ENCODE measurements around the gene NDUFAF4. TPM values are rescaled to one million over a fixed set of nuclear protein-coding genes. Genes with fewer than 3 reads are reported as not detected.
A peak's percentile ranks its signal among the peaks of the same experiment; 100 is the strongest.

NDUFAF4 gene
- total and polyA plus RNA-seq, 2 experiments from 2014 or later: 7.2 to 83.4 TPM

- in situ Hi-C loops (cut with MboI): no loop called here
- H3K9ac ChIP-seq: no peak overlapping the region
- H3K27ac ChIP-seq: no peak overlapping the region
- no peak overlapping the region for H2AFZ ChIP-seq
- no peaks in the 10 kb centered on the region for H3K79me2 ChIP-seq (ENCODE audit: insufficient read depth)
- 64 to 76% methylated on average over 8 of the region's 8 CpGs for WGBS, 2 experiments (ENCODE audit: low coverage in 1 of 2, low lambda C conversion rate in 2 of 2, missing lambda C conversion rate in 2 of 2)
- TF ChIP-seq EZH2 (IDR thresholded peaks at IDR 0.05; ENCODE audit: insufficient read depth, poor library complexity, severe bottlenecking) (no peak), EZH2phosphoT487 (IDR thresholded peaks at IDR 0.05; ENCODE audit: insufficient read depth, low read depth) (no peak)
- H3K27me3 ChIP-seq (replicated peaks; ENCODE audit: insufficient read depth): no peaks in the 10 kb centered on the region
- DNase-seq: no peak
- no peaks in the 10 kb centered on the region for H4K20me1 ChIP-seq (ENCODE audit: insufficient read depth)
- no peak overlapping the region for H3K4me3 ChIP-seq
- H3K9me2 ChIP-seq (ENCODE audit: insufficient read depth): no peaks in the 10 kb centered on the region
- H3F3A ChIP-seq (ENCODE audit: insufficient read depth): no peaks in the 10 kb centered on the region
- no peak overlapping the region for H3K4me2 ChIP-seq (ENCODE audit: unreplicated experiment)
- no peaks in the 10 kb centered on the region for H3K4me1 ChIP-seq (ENCODE audit: insufficient read depth)
- H3K9me3 ChIP-seq (ENCODE audit: low read depth): no peaks in the 10 kb centered on the region
- no peaks in the 10 kb centered on the region for H3K36me3 ChIP-seq (ENCODE audit: low read depth)
These were observed 45.8 kb downstream of the NDUFAF4 start for GRCh38 chr6:96851858-96852257.

- H3K79me2 ChIP-seq (ENCODE audit: insufficient read depth): no peaks in the 10 kb centered on the region
- no peak overlapping the region for H3K9ac ChIP-seq
- in situ Hi-C loops (cut with MboI): no loop called here
- H3K27ac ChIP-seq: no peak overlapping the region
- no peaks in the 10 kb centered on the region for H3F3A ChIP-seq (ENCODE audit: insufficient read depth)
- H3K4me3 ChIP-seq: no peak overlapping the region
- H2AFZ ChIP-seq: no peak overlapping the region
- DNase-seq: no peak
- H4K20me1 ChIP-seq (ENCODE audit: insufficient read depth): no peaks in the 10 kb centered on the region
- WGBS, 2 experiments (ENCODE audit: low coverage in 1 of 2, low lambda C conversion rate in 2 of 2, missing lambda C conversion rate in 2 of 2): 17 to 20% methylated on average over 2 of the region's 2 CpGs
- H3K27me3 ChIP-seq (replicated peaks; ENCODE audit: insufficient read depth): no peaks in the 10 kb centered on the region
- H3K4me1 ChIP-seq (ENCODE audit: insufficient read depth): no peaks in the 10 kb centered on the region
- H3K9me3 ChIP-seq (ENCODE audit: low read depth): no peaks in the 10 kb centered on the region
- no peaks in the 10 kb centered on the region for H3K36me3 ChIP-seq (ENCODE audit: low read depth)
- no peak overlapping the region for H3K4me2 ChIP-seq (ENCODE audit: unreplicated experiment)
- H3K9me2 ChIP-seq (ENCODE audit: insufficient read depth): no peaks in the 10 kb centered on the region
- TF ChIP-seq EZH2 (IDR thresholded peaks at IDR 0.05; ENCODE audit: insufficient read depth, poor library complexity, severe bottlenecking): no peak
- no peak for TF ChIP-seq EZH2phosphoT487 (IDR thresholded peaks at IDR 0.05; ENCODE audit: insufficient read depth, low read depth)
These were observed 48.1 kb downstream of the NDUFAF4 start for GRCh38 chr6:96849615-96850014.

GRCh38 chr6:96844530-96844929 lies 53.2 kb downstream of the NDUFAF4 start:
- Histone ChIP-seq H3K4me3 (no peak overlapping the region), H3K4me1 (ENCODE audit: insufficient read depth) (no peaks in the 10 kb centered on the region), H3K27me3 (replicated peaks; ENCODE audit: insufficient read depth) (peaks cover 7% of the 10 kb centered on the region; the same call in 1 of the 2 replicates), H3K4me2 (ENCODE audit: unreplicated experiment) (no peak overlapping the region), H3K9me3 (ENCODE audit: low read depth) (no peaks in the 10 kb centered on the region), H3K27ac (no peak overlapping the region), H4K20me1 (ENCODE audit: insufficient read depth) (no peaks in the 10 kb centered on the region), H3K79me2 (ENCODE audit: insufficient read depth) (no peaks in the 10 kb centered on the region), H3K9ac (no peak overlapping the region), H2AFZ (no peak overlapping the region), H3K9me2 (ENCODE audit: insufficient read depth) (no peaks in the 10 kb centered on the region), H3K36me3 (ENCODE audit: low read depth) (no peaks in the 10 kb centered on the region), H3F3A (ENCODE audit: insufficient read depth) (0 out of 2 replicates have a peak, but pooled peaks cover 3% of the 10 kb centered on the region)
- TF ChIP-seq EZH2 (IDR thresholded peaks at IDR 0.05; ENCODE audit: insufficient read depth, poor library complexity, severe bottlenecking) (no peak), EZH2phosphoT487 (IDR thresholded peaks at IDR 0.05; ENCODE audit: insufficient read depth, low read depth) (no peak)
- in situ Hi-C loops (cut with MboI): no loop called here
- DNase-seq: no peak

GRCh38 chr6:96841345-96841744 lies 56.3 kb downstream of the NDUFAF4 start:
- no peak overlapping the region for H2AFZ ChIP-seq
- no peaks in the 10 kb centered on the region for H3K79me2 ChIP-seq (ENCODE audit: insufficient read depth)
- H3K9me2 ChIP-seq (ENCODE audit: insufficient read depth): no peaks in the 10 kb centered on the region
- H3F3A ChIP-seq (ENCODE audit: insufficient read depth): 0 out of 2 replicates have a peak, but pooled peaks cover 3% of the 10 kb centered on the region
- no peak overlapping the region for H3K4me2 ChIP-seq (ENCODE audit: unreplicated experiment)
- in situ Hi-C loops (cut with MboI): no loop called here
- DNase-seq: peak; percentile 9
- H3K36me3 ChIP-seq (ENCODE audit: low read depth): no peaks in the 10 kb centered on the region
- no peak for TF ChIP-seq EZH2phosphoT487 (IDR thresholded peaks at IDR 0.05; ENCODE audit: insufficient read depth, low read depth)
- no peak for TF ChIP-seq EZH2 (IDR thresholded peaks at IDR 0.05; ENCODE audit: insufficient read depth, poor library complexity, severe bottlenecking)
- no peaks in the 10 kb centered on the region for H4K20me1 ChIP-seq (ENCODE audit: insufficient read depth)
- H3K27ac ChIP-seq: no peak overlapping the region
- 13 to 21% methylated on average over 2 of the region's 2 CpGs for WGBS, 2 experiments (ENCODE audit: low coverage in 1 of 2, low lambda C conversion rate in 2 of 2, missing lambda C conversion rate in 2 of 2)
- H3K4me1 ChIP-seq (ENCODE audit: insufficient read depth): no peaks in the 10 kb centered on the region
- H3K4me3 ChIP-seq: no peak overlapping the region
- no peak overlapping the region for H3K9ac ChIP-seq
- H3K9me3 ChIP-seq (ENCODE audit: low read depth): no peaks in the 10 kb centered on the region
- H3K27me3 ChIP-seq (replicated peaks; ENCODE audit: insufficient read depth): peaks cover 19% of the 10 kb centered on the region; the same call in 1 of the 2 replicates

Small RNA genes lying within 50 kb of the gene (small RNA-seq; reads per million reads assigned to genes)
- gene RN7SL509P (ENCODE audit: low read depth, low replicate concordance): not detected

Other genes with a start within 250 kb of the NDUFAF4 start
- 0.11 and 0.13 TPM in 2 replicates for gene GPR63, start 60.4 kb downstream of the NDUFAF4 start, total RNA-seq (2014; rRNA removed; shearing (Covaris generic))
- 0.10 and 0.11 TPM in 2 replicates for gene GPR63, start 60.4 kb downstream of the NDUFAF4 start, polyA plus RNA-seq (2016; fragmentation: Nextera tagmentation; extraction: Ambion mirVana)
- gene KLHL32, start 26.8 kb upstream of the NDUFAF4 start, total RNA-seq (2014; rRNA removed; shearing (Covaris generic)): not detected in 2 replicates
- gene KLHL32, start 26.8 kb upstream of the NDUFAF4 start, polyA plus RNA-seq (2016; fragmentation: Nextera tagmentation; extraction: Ambion mirVana): not detected in 2 replicates

Measured in GM23248 (cell line).